GM12878 (cell line): ENCODE data around the gene RABL3. TPM values are rescaled to one million over a fixed set of nuclear protein-coding genes. Genes with fewer than 3 reads are reported as not detected.

Experiments
- ATAC-seq: fragments of 200-7000 bp; cut with Tn5 transposase; 3 replicates; pipeline ENCODE4 v1.9.1; 2020; ENCODE audit warnings: mild to moderate bottlenecking, moderate library complexity
- BruUV-seq: library from RNA; stranded (reverse); fragments of 400-500 nt; replicated peaks from 2 replicates; lab custom pipeline; 2021; lab: Mats Ljungman, UMichigan
- CTCF ChIA-PET: fragments of 300-600 bp; sonication (Branson Sonifier 250); formaldehyde crosslinking; extraction: SDS; loops from one replicate; lab custom pipeline; 2021; ENCODE audit warnings: inconsistent platforms; lab: Yijun Ruan, JAX
- POLR2A ChIA-PET: fragments of 350-600 bp; formaldehyde crosslinking; extraction: SDS; loops from one replicate; lab custom pipeline; 2021; ENCODE audit warnings: inconsistent platforms; lab: Charles Lee
- RAD21 ChIA-PET: fragments of 300-600 bp; sonication (Branson Sonifier 250); formaldehyde crosslinking; loops from one replicate; lab custom pipeline; 2023; ENCODE audit warnings: antibody characterized with exemption; ENCODE audit not compliant: unreplicated experiment; lab: Charles Lee
- SMC1A ChIA-PET: fragments of 300-600 bp; sonication (Branson Sonifier 250); formaldehyde crosslinking; loops from one replicate; lab custom pipeline; 2023; ENCODE audit not compliant: unreplicated experiment, uncharacterized antibody; lab: Charles Lee
- DNase-seq: peaks from one replicate; pipeline ENCODE4 v3.0.0-alpha.2; 2011; ENCODE audit warnings: low read depth, low spot score
- FAIRE-seq: peaks from 3 replicates; lab custom pipeline; 2011; peaks lifted over from hg19 to GRCh38; lab: Jason Lieb, UNC
- H2AFZ ChIP-seq: 2 replicates; pipeline ENCODE4 v1.6.0; 2011; ENCODE audit warnings: low read depth, low read length, control low read depth; ENCODE audit not compliant: control insufficient read depth
- H3K27ac ChIP-seq: 2 replicates; pipeline ENCODE4 v1.5.1; 2011; ENCODE audit warnings: control low read depth; ENCODE audit not compliant: control insufficient read depth, insufficient read depth
- H3K27me3 ChIP-seq, 2 experiments: replicated peaks in 1 of 2; 2 replicates each; pipeline versions ENCODE4 v1.6.0 to v1.6.1; 2011; ENCODE audit warnings: low read length in 1 of 2; ENCODE audit not compliant: control insufficient read depth in 2 of 2, insufficient read depth in 2 of 2
- H3K36me3 ChIP-seq, 2 experiments: 2 replicates each; pipeline ENCODE4 v1.5.1; 2011; ENCODE audit warnings: low read length in 1 of 2; ENCODE audit not compliant: control insufficient read depth in 2 of 2, insufficient read depth in 2 of 2
- H3K4me1 ChIP-seq: 2 replicates; pipeline ENCODE4 v1.6.1; 2011; ENCODE audit warnings: mild to moderate bottlenecking, low read length, moderate library complexity, mixed read lengths; ENCODE audit not compliant: control insufficient read depth, insufficient read depth
- H3K4me2 ChIP-seq: 2 replicates; pipeline ENCODE4 v1.6.0; 2011; ENCODE audit warnings: control low read depth; ENCODE audit not compliant: control insufficient read depth, insufficient read depth
- H3K4me3 ChIP-seq: fragments of 200-600 bp; sonication (generic); 2 replicates; pipeline ENCODE4 v1.5.1; 2016
- H3K79me2 ChIP-seq: 2 replicates; pipeline ENCODE4 v1.6.0; 2011; ENCODE audit warnings: low read length; ENCODE audit not compliant: control insufficient read depth, insufficient read depth
- H3K9ac ChIP-seq: 2 replicates; pipeline ENCODE4 v1.8.0; 2011; ENCODE audit warnings: low read length, control low read depth, mixed read lengths; ENCODE audit not compliant: control insufficient read depth, insufficient read depth
- H3K9me3 ChIP-seq: replicated peaks from 3 replicates; pipeline ENCODE4 v1.5.1; 2011; ENCODE audit warnings: mild to moderate bottlenecking, low read length; ENCODE audit not compliant: control insufficient read depth, insufficient read depth
- H4K20me1 ChIP-seq: 2 replicates; pipeline ENCODE4 v1.6.0; 2011; ENCODE audit not compliant: control insufficient read depth, insufficient read depth
- CBFB ChIP-seq: IDR thresholded peaks from 2 replicates; pipeline ENCODE4 v1.6.1; 2016; ENCODE audit warnings: antibody characterized with exemption, low read depth
- CBX3 ChIP-seq: fragments of 200-600 bp; sonication (generic); IDR thresholded peaks from 2 replicates; pipeline ENCODE4 v1.6.1; 2016; ENCODE audit warnings: low read depth, borderline replicate concordance
- CREB1 ChIP-seq: IDR thresholded peaks from 2 replicates; pipeline ENCODE4 v1.6.1; 2012; ENCODE audit warnings: low read depth, mild to moderate bottlenecking, inconsistent platforms
- HDAC2 ChIP-seq: fragments of 200-600 bp; sonication (generic); IDR thresholded peaks from 2 replicates; pipeline ENCODE4 v1.6.1; 2017
- JUND ChIP-seq: IDR thresholded peaks from 2 replicates; pipeline ENCODE4 v1.6.1; 2012; ENCODE audit warnings: low read depth, mild to moderate bottlenecking, low read length, improper control_type of control experiment, moderate library complexity
- MYC ChIP-seq: IDR thresholded peaks from 2 replicates; pipeline ENCODE4 v1.6.1; 2011; ENCODE audit warnings: mild to moderate bottlenecking, low read length, moderate library complexity, inconsistent platforms; ENCODE audit not compliant: insufficient read depth, insufficient replicate concordance, insufficient read length, severe bottlenecking
- POLR2AphosphoS2 ChIP-seq: IDR thresholded peaks from 2 replicates; pipeline ENCODE4 v1.6.1; 2011; ENCODE audit warnings: low read depth, mild to moderate bottlenecking, low read length, improper control_type of control experiment, moderate library complexity
- POU2F2 ChIP-seq: IDR thresholded peaks from 3 replicates; pipeline ENCODE4 v1.6.1; 2011; ENCODE audit warnings: low read depth, mild to moderate bottlenecking, low read length, borderline replicate concordance
- RUNX3 ChIP-seq: IDR thresholded peaks from 2 replicates; pipeline ENCODE4 v1.6.1; 2012; ENCODE audit warnings: low read length, inconsistent platforms
- ZNF207 ChIP-seq: fragments of 450-650 bp; IDR thresholded peaks from 2 replicates; pipeline ENCODE4 v1.6.1; 2014; ENCODE audit warnings: antibody characterized with exemption, mild to moderate bottlenecking, borderline replicate concordance
- ZNF217 ChIP-seq: fragments of 450-650 bp; IDR thresholded peaks from 2 replicates; pipeline ENCODE4 v1.6.1; 2017; ENCODE audit warnings: antibody characterized with exemption, mild to moderate bottlenecking
- WGBS: methylation state at CpG from one replicate; pipeline ENCODE4 v1.1.6; 2016; ENCODE audit warnings: low lambda C conversion rate; ENCODE audit not compliant: insufficient replicate concordance, insufficient coverage; ENCODE audit errors: missing lambda C conversion rate; 5-methylcytosine and 5-hydroxymethylcytosine counted together
- in situ Hi-C: fragments of 300-500 bp; cut with MboI; formaldehyde crosslinking; loops from 9 replicates; pipeline ENCODE4 v1.14.3; 2018; ENCODE audit warnings: mixed read lengths
- intact Hi-C: fragments of 100-400 bp; cut with micrococcal nuclease; formaldehyde crosslinking; loops from one replicate; pipeline ENCODE4 v1.14.2; 2022; ENCODE audit not compliant: unreplicated experiment
- polyA plus RNA-seq, 11 experiments: library from polyadenylated mRNA; depleted of rRNA in 4 of 11; unstranded in 6 of 11; stranded (reverse) in 5 of 11; fragments of >200 nt; fragmentation: Nextera tagmentation in 4 of 11; fragmentation: Illumina TruSeq in 1 of 11; extraction: Ambion mirVana in 4 of 11; extraction: Trizol in 1 of 11; gene quantifications; 1 replicate in 1 of 11; 2 replicates in 10 of 11; pipeline versions ENCODE4 v1.2.1 to v1.2.3, GENCODE V29; 2011 to 2016; ENCODE audit warnings: inconsistent platforms in 2 of 11, missing spikeins in 2 of 11, low read depth in 1 of 11
- total RNA-seq, 4 experiments: library from RNA; depleted of rRNA in 3 of 4; stranded (reverse); fragments of >200 nt in 3 of 4; fragmentation: Illumina TruSeq in 1 of 4; extraction: Trizol in 1 of 4; gene quantifications; 2 replicates each; pipeline versions ENCODE4 v1.2.1 to v1.2.3, GENCODE V29; 2013 to 2021
- TF ChIP-seq, protein P1 (sequence below): IDR thresholded peaks from 2 replicates; pipeline ENCODE4 v1.6.1; 2012; ENCODE audit warnings: mild to moderate bottlenecking, low read depth, low read length
- TF ChIP-seq, protein P2 (sequence below): fragments of 450-650 bp; IDR thresholded peaks from 2 replicates; pipeline ENCODE4 v1.6.1; 2017; ENCODE audit warnings: mild to moderate bottlenecking, moderate library complexity
- TF ChIP-seq, protein P3 (sequence below): IDR thresholded peaks from 2 replicates; pipeline ENCODE4 v1.6.1; 2012; ENCODE audit warnings: low read depth, low read length, improper control_type of control experiment

The RABL3 gene
- total and polyA plus RNA-seq, 10 of the 15 experiments (the other 5 are each of a cell fraction or from before 2014, with no cell fraction given), result 10.5 to 38.0 (median 25.2) TPM

DNA sequence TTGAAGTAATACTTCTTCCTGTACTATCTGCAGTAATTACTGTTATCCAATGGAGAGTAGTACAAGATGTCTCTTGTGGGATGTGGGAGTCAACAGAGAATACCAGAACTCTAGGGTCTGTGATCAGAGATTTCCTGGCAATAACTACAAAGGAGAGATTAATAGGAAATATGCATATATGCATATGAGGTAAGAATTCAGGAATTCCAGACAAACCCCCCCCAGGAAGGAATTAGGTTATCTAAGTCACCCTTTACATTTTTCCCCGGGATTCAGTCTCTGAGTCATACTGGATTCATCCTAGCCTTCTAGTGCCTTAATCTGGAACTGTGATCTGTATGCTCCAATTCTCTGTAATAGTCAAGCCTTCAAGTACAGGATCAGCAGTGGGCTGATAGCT lies 49.6 kb upstream of the RABL3 start (continued):
- TF ChIP-seq CREB1, result no peak

DNA sequence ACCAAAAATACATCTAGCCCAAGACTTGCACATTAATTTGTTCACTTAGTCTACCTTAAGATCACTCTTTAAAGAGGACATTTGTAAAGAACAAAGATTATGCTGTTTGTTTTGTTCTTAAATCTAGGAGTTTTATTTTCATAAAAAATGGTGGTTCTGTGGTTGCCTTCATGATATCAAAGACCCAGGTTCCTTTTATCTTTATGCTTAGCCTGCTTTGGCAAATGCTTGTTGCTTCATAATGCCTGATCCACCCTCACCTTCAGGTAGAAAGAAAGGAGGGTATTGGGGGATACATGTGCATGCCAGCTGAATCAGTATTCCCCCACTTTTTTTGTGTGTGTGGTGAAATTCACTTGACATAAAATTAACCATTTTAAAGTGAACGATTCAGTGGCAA lies 48.7 kb upstream of the RABL3 start:
- no peaks in the 10 kb centered on the region for H3K36me3 ChIP-seq
- in situ Hi-C loops, result loop anchor here (5.0 to 10.0 kb wide), 3 partner anchors 196 to 546 kb away; partner anchors contain the start of gene NDUFB4
- no peak overlapping the region for H3K4me3 ChIP-seq
- ChIA-PET CTCF (interaction anchor here (0.8 to 11.4 kb wide), 2 partner anchors 229 to 373 kb away, joined by 3 to 376 read pairs; no protein-coding TSS in a partner anchor), POLR2A (no interaction called here), RAD21 (interaction anchor here (2.0 to 2.1 kb wide), 2 partner anchors 195 to 232 kb away, joined by 6 to 8 read pairs; partner anchors contain the start of gene NDUFB4), SMC1A (no interaction called here)
- 100% methylated on average over 1 of the region's 1 CpG for WGBS
- peaks cover 20% of the 10 kb centered on the region for H3K4me1 ChIP-seq
- no peaks in the 10 kb centered on the region for H3K79me2 ChIP-seq
- FAIRE-seq (no peak), ATAC-seq (no peak), DNase-seq (no peak)
- H3K9me3 ChIP-seq, result no peaks in the 10 kb centered on the region
- H3K27ac ChIP-seq, result no peak overlapping the region
- H3K9ac ChIP-seq, result no peak overlapping the region
- H3K27me3 ChIP-seq, result no peaks in the 10 kb centered on the region
- intact Hi-C loops, result no loop called here
- BruUV-seq, result no TSS peak
- TF ChIP-seq POLR2AphosphoS2 (no peak), MYC (no peak), CBX3 (no peak), HDAC2 (no peak), CBFB (no peak), POU2F2 (no peak), ZNF217 (no peak), RUNX3 (no peak), JUND (no peak), ZNF207 (no peak)
- TF ChIP-seq, protein P1, sequence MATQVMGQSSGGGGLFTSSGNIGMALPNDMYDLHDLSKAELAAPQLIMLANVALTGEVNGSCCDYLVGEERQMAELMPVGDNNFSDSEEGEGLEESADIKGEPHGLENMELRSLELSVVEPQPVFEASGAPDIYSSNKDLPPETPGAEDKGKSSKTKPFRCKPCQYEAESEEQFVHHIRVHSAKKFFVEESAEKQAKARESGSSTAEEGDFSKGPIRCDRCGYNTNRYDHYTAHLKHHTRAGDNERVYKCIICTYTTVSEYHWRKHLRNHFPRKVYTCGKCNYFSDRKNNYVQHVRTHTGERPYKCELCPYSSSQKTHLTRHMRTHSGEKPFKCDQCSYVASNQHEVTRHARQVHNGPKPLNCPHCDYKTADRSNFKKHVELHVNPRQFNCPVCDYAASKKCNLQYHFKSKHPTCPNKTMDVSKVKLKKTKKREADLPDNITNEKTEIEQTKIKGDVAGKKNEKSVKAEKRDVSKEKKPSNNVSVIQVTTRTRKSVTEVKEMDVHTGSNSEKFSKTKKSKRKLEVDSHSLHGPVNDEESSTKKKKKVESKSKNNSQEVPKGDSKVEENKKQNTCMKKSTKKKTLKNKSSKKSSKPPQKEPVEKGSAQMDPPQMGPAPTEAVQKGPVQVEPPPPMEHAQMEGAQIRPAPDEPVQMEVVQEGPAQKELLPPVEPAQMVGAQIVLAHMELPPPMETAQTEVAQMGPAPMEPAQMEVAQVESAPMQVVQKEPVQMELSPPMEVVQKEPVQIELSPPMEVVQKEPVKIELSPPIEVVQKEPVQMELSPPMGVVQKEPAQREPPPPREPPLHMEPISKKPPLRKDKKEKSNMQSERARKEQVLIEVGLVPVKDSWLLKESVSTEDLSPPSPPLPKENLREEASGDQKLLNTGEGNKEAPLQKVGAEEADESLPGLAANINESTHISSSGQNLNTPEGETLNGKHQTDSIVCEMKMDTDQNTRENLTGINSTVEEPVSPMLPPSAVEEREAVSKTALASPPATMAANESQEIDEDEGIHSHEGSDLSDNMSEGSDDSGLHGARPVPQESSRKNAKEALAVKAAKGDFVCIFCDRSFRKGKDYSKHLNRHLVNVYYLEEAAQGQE, result no peak
- TF ChIP-seq, protein P2, sequence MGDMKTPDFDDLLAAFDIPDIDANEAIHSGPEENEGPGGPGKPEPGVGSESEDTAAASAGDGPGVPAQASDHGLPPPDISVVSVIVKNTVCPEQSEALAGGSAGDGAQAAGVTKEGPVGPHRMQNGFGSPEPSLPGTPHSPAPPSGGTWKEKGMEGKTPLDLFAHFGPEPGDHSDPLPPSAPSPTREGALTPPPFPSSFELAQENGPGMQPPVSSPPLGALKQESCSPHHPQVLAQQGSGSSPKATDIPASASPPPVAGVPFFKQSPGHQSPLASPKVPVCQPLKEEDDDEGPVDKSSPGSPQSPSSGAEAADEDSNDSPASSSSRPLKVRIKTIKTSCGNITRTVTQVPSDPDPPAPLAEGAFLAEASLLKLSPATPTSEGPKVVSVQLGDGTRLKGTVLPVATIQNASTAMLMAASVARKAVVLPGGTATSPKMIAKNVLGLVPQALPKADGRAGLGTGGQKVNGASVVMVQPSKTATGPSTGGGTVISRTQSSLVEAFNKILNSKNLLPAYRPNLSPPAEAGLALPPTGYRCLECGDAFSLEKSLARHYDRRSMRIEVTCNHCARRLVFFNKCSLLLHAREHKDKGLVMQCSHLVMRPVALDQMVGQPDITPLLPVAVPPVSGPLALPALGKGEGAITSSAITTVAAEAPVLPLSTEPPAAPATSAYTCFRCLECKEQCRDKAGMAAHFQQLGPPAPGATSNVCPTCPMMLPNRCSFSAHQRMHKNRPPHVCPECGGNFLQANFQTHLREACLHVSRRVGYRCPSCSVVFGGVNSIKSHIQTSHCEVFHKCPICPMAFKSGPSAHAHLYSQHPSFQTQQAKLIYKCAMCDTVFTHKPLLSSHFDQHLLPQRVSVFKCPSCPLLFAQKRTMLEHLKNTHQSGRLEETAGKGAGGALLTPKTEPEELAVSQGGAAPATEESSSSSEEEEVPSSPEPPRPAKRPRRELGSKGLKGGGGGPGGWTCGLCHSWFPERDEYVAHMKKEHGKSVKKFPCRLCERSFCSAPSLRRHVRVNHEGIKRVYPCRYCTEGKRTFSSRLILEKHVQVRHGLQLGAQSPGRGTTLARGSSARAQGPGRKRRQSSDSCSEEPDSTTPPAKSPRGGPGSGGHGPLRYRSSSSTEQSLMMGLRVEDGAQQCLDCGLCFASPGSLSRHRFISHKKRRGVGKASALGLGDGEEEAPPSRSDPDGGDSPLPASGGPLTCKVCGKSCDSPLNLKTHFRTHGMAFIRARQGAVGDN, result no peak
- TF ChIP-seq, protein P3, sequence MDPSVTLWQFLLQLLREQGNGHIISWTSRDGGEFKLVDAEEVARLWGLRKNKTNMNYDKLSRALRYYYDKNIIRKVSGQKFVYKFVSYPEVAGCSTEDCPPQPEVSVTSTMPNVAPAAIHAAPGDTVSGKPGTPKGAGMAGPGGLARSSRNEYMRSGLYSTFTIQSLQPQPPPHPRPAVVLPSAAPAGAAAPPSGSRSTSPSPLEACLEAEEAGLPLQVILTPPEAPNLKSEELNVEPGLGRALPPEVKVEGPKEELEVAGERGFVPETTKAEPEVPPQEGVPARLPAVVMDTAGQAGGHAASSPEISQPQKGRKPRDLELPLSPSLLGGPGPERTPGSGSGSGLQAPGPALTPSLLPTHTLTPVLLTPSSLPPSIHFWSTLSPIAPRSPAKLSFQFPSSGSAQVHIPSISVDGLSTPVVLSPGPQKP, result no peak
- no peak overlapping the region for H2AFZ ChIP-seq
- H4K20me1 ChIP-seq, result no peaks in the 10 kb centered on the region
- H3K4me2 ChIP-seq, result no peak overlapping the region
